GM18873 (cell line): Measurements from ENCODE around the gene SH3D19.
"Not testable (repeated sequence)": the region's sequence is repeated elsewhere in the genome, so short reads cannot be mapped to it uniquely, and the experiment has no call there.

Experiments
- ATAC-seq: cut with Tn5 transposase; IDR thresholded peaks from one replicate; pipeline ENCODE4 v1.9.1; 2021; ENCODE audit warnings: mild to moderate bottlenecking, moderate library complexity, moderate number of reproducible peaks; ENCODE audit not compliant: unreplicated experiment, low FRiP score

The SH3D19 gene

DNA sequence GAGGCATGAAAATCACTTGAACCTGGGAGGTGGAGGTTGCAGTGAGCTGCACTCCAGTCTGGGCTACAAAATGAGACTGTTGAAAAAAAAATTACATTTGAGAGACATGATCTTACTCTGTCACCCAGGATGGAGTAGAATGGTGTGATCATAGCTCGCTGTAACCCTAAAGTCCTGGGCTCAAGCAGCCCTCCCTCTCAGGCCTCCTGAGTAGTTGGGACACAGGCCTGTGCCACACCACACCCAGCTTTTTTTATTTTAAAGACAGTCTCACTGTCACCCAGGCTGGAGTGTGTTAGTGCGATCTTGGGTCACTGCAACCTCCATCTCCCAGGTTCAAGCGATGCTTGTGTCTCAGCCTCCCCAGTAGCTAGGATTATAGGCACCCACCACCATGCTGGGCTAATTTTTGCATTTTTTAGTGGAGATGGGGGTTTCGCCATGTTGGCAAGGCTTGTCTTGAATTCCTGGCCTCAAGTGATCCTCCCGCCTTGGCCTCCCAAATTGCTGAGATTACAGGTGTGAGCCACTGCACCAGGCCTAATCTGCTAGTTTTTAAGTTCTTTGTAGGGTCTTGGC lies 219.9 kb downstream of the SH3D19 start:
- no peak for ATAC-seq

DNA sequence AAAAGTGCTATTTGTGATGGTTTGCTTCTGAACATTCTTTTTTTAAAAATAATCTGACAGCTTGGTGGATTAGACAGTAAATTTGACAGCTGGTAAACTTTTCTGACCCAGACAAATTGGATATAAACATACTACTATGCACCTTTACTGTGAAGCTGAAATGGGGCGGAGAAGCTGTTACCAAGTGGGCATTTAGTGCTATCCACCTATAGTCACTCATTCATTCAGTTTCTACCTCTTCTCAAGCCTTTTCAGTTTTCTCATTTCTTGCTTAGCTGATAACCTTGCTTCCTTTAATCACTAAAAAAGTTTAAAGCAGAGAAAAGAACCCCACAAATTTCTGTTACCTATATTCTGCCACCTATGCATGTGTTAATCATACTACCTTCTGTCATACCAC lies 220.8 kb downstream of the SH3D19 start:
- no peak for ATAC-seq

DNA sequence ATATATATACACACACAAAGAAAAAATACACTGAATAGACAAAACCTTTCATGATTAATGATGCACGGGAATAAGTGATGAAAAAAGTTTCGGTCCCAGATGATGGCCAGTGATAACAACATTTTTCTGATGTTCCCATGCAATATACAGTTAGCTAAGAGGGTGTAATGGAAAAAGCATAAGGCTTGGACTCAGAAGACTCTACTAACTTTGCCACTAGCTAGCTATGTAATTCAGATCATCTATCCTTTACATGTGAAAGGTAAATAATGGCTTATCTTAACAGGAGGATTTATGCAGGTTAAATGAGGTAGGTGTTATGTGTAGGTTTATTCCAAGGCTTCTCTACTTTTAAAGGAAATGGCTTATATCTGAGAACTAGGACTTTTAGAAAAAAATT lies 221.6 kb downstream of the SH3D19 start:
- no peak for ATAC-seq

GRCh38 chr4:151100531-151100930 lies 224.9 kb downstream of the SH3D19 start:
- ATAC-seq = no peak

GRCh38 chr4:151099976-151100417 lies 225.4 kb downstream of the SH3D19 start:
- peak; percentile 3 for ATAC-seq

DNA sequence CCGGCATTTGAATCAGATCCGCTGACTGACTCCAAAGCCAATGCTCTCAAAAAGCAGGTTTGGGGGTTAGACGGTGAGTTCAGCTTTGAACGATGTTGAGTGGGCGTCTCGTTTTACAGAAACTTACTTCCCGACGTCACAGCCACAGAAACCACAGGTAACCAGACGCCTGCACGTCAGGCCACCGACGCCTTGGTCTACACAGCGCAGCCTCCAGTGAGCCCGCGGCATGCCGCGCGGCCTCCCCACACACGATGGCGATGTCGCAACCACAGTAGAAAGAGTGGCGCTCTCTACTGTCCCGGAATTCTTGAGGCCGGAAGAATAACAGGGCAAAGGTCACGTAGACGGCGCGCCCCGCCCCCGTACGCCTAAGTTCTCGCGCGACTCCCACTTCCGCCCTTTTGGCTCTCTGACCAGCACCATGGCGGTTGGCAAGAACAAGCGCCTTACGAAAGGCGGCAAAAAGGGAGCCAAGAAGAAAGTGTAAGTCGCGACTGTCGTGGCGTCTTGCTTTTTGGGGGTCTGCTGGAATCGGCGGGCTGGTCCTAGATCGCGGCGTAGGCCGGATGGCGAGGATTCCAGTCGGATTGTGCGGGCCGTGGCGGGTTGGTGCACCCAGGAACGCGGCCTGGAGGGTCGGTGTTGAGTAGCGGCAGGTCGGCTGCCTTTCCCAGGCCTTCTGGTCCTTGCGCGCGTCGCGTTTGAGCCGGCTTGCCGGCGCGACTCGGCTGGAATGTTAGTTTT lies 226.0 kb downstream of the SH3D19 start, which contains the start of gene RPS3A:
RPS3A (plus strand) TSS at position 400 of the 747 bp plus-strand sequence; CDS start at position 425, 25 bp downstream.
- ATAC-seq = peak; percentile 93

DNA sequence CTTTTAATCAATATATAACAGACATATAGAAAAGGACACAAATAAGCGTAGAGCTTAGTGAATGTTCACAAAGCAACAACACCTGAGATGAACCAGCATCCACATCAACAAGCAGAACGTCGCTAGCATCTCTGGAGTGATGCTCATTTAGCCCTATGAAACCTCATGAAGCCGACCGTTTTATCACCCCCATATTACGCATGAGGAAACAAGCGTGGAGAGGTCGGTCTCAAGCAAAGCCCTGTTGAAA lies 226.5 kb downstream of the SH3D19 start:
- ATAC-seq = no peak

GRCh38 chr4:151097759-151098158 lies 227.6 kb downstream of the SH3D19 start:
- ATAC-seq = no peak

DNA sequence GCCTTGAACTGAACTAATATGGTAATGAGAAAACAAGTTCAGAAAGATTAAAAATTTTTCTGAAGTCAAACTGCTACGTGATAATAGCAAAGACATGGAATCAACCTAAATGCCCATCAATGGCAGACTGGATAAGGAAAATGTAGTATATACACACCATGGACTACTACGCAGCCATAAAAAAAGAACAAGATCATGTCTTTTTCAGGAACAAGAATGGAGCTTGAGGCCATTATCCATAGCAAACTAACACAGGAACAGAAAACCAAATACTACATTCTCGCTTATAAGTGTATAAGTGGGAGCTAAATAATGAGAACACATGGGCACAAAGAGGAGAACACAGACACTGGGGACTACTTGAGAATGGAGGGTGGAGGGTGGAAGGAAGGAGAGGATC lies 230.3 kb downstream of the SH3D19 start:
- ATAC-seq = no peak

- no peak for ATAC-seq
Measured at GRCh38 chr4:151094290-151094751, 231.1 kb downstream of the SH3D19 start.

DNA sequence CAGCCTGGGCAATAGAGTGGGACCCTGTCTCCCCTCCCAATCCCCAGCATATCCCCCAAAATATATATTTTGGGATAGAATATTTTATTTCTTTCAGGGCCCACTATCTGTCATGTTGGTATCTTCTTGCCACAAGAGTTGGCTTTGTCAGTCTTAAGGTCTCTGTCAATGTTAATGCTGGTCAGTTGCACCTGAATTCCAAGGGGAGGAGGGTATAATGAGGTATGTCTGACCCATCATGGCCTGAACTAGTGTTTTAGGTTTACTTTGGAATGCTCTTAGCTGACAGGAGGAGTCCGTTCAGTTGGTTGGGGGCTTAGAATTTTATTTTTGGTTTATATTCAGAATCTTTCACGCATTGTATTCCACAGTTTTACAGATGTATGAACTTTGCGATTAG lies 232.2 kb downstream of the SH3D19 start:
- ATAC-seq = no peak

GRCh38 chr4:151092488-151092887 lies 232.9 kb downstream of the SH3D19 start:
- no peak for ATAC-seq

DNA sequence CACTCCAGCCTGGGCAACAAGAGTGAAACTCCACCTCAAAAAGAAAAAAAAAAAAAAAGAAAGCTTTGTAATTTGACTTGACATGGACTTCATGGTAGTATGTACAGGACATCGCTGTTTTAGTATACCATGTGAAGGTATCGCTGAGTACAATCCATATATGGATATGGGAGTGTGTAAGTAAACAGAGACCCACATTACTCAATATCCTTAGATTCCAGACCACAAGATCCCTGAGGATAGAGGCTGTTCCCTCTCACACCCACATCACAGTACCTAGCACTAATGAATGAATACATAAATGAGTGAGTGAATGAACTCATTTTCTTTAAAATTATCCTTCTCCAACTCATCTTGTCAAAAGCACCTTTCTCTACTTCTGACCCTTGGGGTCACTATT lies 234.4 kb downstream of the SH3D19 start:
- no peak for ATAC-seq

DNA sequence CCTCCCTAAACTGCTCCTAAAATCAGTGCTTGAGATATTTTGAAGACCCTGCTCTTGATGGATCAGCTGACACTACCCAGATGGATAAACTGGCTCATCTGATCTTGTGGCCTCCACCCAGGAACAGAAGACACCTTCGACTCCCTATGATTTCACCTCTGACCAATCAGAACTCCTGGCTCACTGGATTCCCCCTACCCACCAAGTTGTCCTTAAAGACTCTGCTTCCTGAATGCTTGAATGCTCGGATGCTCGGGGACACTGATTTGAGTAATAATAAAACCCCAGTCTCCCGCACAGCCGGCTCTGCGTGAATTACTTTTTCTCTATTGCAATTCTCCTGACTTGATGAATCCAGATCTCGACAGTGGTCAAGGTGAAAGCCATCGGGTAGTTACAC lies 237.9 kb downstream of the SH3D19 start:
- no peak for ATAC-seq

DNA sequence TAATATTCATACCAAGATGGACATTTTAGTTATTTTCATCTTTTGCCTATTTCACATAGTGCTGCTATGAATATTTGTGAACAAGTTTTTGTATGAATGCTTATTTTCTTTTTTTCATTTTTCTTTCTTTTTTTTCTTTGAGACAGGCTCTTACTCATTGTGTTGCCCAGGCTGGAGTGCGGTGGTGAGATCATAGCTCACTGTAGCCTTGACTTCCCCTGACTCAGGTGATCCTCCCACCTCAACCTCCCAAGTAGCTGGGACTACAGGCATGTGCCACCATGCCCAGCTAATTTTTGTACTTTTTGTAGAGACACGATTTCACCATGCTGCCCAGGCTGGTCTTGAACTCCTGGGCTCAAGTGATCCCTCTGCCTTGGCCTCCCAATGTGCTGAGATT lies 247.4 kb downstream of the SH3D19 start:
- ATAC-seq = not testable (repeated sequence)

DNA sequence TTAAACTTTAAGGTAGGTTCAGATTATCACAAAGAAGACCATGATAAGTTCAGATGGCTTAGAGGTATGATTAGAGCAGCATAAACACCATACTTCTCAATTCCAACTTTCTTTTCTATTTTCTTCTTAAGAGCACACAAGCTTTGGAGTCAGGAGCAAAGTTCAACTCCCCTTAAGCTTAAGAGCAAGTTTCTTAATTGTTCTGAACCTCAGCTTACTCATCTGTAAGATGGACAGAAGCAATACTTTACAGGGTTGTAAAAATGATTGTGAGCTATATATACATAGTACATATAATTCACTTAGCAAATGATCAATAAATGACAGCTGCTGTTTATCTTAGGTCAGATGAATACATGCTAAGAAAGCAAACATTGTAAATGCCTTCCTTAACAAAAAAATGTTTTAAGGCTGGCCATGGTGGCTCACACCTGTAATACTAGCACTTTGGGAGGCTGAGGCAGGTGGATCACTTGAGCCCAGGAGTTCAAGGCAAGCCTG lies 250.9 kb downstream of the SH3D19 start:
- no peak for ATAC-seq
